SHP77 treated with DMSO at 0.1 percent for 48 hours (cell line): ENCODE data around the gene C1QTNF3.
"Not testable (repeated sequence)": the region's sequence is repeated elsewhere in the genome, so short reads cannot be mapped to it uniquely, and the experiment has no call there.

Experiments used
- DNase-seq: peaks from one replicate; lab custom pipeline; 2025; lab: John Stamatoyannopoulos, UW

C1QTNF3 gene

GRCh38 chr5:34051374-34051980, 8.5 kb upstream of the C1QTNF3 start:
- no peak for DNase-seq

- no peak for DNase-seq
Measured at GRCh38 chr5:34047774-34048572, 5.0 kb upstream of the C1QTNF3 start.

GRCh38 chr5:34047143-34047542, 4.1 kb upstream of the C1QTNF3 start:
- no peak for DNase-seq

GRCh38 chr5:34045996-34046395, 3.0 kb upstream of the C1QTNF3 start:
- DNase-seq: no peak

- DNase-seq: no peak
Measured at GRCh38 chr5:34045023-34045422, 2.0 kb upstream of the C1QTNF3 start.

- no peak for DNase-seq
Measured at GRCh38 chr5:34042321-34042720, 692 bp downstream of the C1QTNF3 start.

GRCh38 chr5:34041247-34041972, 1.6 kb downstream of the C1QTNF3 start:
- DNase-seq: no peak

- no peak for DNase-seq
Measured at GRCh38 chr5:34040472-34040871, 2.5 kb downstream of the C1QTNF3 start.

GRCh38 chr5:34039398-34040157, 3.4 kb downstream of the C1QTNF3 start:
- no peak for DNase-seq

GRCh38 chr5:34038838-34039237, 4.2 kb downstream of the C1QTNF3 start:
- no peak for DNase-seq

GRCh38 chr5:34038390-34038789, 4.6 kb downstream of the C1QTNF3 start:
- DNase-seq: no peak

- DNase-seq: no peak
Measured at GRCh38 chr5:34037726-34038125, 5.3 kb downstream of the C1QTNF3 start.

- no peak for DNase-seq
Measured at GRCh38 chr5:34035756-34036155, 7.3 kb downstream of the C1QTNF3 start.

- DNase-seq: no peak
Measured at GRCh38 chr5:34034534-34035327, 8.3 kb downstream of the C1QTNF3 start.

- DNase-seq: no peak
Measured at GRCh38 chr5:34031966-34032365, 11.0 kb downstream of the C1QTNF3 start.

- no peak for DNase-seq
Measured at GRCh38 chr5:34031117-34031516, 11.9 kb downstream of the C1QTNF3 start.

GRCh38 chr5:34030585-34030984, 12.4 kb downstream of the C1QTNF3 start:
- not testable (repeated sequence) for DNase-seq

GRCh38 chr5:34030048-34030447, 13.0 kb downstream of the C1QTNF3 start:
- DNase-seq: no peak

- no peak for DNase-seq
Measured at GRCh38 chr5:34028349-34028748, 14.7 kb downstream of the C1QTNF3 start.

GRCh38 chr5:34026089-34026761, 16.8 kb downstream of the C1QTNF3 start:
- DNase-seq: no peak
